HG02943 (cell line): ENCODE data around the gene RARRES1.

ENCODE experiments used
- ATAC-seq: cut with Tn5 transposase; IDR thresholded peaks from one replicate; pipeline ENCODE4 v1.9.1; 2021; ENCODE audit warnings: mild to moderate bottlenecking, low read depth, moderate library complexity; ENCODE audit not compliant: unreplicated experiment

RARRES1 gene

DNA sequence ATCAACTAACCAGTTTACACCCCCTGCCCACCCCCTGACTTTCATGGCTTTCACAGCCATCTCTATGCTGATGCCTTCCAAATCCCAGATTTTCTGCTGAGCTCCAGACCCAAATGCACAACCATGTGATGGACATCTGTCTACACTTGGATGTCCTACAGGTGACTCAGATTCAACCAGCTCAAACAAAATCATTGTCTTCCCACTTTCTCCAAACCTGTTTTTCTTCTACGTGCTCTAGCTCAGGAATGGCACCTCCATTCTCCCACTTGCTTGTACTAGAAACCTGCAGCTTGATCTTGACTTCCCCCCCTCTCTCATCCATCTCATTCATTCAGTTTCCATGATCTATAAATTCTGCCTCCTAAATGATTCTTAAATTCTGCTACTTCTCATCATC, 34.1 kb upstream of the RARRES1 start:
- no peak for ATAC-seq

DNA sequence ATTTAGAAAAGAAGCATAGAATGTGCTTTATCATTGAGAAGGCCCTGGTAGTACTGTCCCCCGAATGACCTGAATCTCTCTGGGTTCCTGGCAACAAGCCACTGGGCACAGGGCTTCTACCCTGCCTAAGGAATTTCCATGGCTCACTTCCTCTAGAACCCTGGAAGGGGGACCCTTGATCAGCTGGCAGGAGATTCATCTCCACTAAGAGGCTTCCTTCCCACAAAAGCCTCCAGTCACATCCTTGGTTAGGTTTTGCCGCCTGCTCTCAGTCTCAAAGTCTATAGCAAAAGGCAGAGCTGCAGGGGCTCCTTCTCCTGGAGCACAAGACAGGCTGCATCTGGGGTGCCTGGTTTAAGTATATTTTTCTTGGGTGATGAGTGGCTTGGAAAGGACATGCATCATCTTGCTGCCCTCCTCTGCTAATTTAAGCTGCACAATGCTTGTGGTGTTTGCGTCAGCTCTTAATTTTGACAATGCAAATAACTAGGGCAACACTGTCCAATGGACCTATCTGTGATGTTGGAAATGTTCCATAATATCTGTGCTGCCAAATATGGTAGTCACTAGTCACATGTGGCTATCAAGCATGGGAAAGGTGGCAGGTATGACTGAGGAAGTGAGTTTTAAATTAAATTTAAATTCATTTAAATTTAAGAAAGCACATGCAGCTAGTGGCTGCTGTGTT, 33.4 kb upstream of the RARRES1 start:
- ATAC-seq, result no peak

DNA sequence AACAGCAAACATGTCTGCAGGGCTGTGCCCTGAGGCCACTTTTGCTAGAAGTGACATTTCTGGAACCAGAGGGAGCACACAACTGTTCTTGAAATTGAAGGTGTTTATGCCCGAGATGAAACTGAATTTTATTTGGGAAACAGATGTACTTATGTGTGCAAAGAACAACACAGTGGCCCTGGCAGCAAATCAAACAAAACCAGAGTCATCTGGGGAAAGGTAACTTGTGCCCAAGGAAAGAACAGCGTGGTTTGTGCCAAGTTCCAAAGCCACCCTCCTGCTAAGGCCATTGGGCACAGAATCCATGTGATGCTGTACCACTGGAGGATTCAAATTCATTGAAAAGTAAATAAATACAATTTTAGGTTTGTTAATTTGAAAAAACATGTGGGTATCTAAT, 31.2 kb upstream of the RARRES1 start:
- ATAC-seq, result no peak

DNA sequence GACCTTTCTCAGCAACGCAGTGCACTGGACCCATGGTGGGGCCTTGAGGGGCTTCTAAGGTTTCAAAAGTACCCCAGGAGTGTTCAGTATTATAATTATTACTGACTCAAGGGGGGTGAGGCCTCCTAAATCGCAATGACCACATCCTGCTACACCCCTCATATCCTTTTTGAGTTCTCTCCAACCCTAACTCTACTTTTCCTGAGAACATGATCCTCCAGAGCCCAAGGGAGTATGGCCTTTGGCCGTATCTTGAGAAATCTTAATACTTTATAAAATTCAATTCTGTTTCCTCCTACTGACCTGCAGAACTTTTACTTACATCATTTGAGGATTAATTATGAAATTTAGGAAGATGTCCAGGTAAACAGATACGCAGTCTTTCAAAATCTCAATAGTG, 30.4 kb upstream of the RARRES1 start:
- ATAC-seq, result no peak

DNA sequence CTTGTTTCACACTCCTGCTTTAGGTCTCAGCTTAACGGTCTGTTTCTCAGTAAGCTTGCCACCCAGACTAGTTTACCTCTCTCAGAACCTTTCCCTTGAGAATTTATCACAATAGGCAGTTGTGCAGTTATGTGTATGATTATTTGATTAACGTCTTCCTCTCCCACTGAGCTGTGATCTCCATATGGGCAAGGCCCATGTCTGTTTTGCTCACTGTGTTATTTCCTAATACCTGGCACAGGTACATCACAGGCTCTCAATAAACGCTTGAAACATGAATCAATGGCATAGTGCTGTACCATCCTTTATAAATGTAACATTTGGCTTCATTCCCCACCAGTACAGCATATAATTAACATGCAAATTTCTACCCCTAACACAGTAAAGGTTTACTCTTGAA, 29.1 kb upstream of the RARRES1 start:
- ATAC-seq, result no peak

DNA sequence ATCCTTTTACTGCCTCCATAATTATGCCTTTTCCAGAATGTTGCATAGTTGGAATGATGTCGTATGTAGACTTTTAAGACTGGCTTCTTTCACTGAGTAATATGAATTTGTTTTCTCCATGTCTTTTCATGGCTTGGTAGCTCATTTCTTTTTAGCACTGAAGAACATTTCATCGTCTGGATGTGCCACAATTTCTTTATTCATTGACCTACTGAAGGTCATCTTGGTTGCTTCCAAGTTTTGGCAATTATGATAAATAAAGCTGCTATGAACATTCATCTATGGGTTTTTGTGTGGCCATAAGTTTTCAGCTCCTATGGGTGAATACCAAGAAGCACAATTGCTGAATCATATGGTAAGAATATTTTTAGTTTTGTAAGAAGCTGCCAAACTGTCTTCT, 23.2 kb upstream of the RARRES1 start:
- no peak for ATAC-seq

DNA sequence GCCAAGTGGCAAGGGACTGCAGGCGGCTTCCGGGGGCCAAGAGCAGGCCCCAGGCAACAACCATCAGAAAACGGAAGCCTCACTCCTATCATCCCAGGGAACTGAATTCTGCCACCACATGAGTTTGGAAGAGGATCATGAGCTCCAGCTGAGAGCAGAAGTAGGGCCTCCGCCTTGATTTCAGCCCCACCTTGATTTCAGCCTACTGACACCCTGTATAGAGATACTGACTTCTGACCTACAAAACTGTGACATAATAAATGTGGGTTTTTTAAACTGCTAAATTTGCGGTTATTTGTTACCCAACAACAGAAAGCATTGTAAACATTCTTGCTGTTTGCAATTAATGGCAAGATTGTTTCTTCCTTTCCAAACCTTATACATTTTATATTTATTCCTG, 21.6 kb upstream of the RARRES1 start:
- no peak for ATAC-seq

DNA sequence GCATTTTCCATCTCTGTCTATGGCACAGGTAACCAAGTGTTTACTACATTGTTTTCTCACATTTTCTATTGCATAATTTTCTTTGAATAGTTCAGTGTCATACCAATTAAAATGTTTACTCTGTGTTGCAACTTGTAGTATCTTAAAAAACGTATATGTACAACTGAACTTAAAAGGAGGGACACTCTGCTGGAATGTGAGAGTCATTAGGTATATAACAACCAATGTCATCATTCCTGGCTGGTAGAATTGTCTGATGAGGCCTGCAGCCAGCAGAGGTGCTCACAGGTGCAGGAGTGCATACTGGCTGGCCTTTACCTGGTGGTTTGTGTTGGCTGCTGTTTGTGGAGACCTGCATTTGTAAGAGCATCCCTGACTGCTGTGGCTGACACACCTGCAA, 19.1 kb upstream of the RARRES1 start:
- no peak for ATAC-seq

DNA sequence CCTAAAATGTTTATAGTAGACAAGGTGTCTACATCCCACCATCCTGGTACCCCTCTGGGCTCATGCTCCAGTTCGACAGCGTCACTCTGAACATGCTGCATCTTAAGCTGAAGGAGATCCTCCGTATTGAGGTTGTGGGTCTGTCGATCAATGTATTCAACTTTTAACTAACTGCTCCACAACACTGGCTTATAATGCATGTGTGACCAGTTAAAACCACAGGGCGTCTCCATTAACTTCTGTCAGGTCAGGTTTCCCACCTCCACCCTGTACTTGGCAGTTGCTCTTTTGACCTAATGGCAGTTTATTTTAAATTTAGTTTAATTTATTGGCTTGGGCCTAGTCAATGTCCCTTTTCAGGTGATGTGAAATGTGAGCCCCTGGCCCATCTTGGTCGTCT, 17.8 kb upstream of the RARRES1 start:
- ATAC-seq, result no peak

DNA sequence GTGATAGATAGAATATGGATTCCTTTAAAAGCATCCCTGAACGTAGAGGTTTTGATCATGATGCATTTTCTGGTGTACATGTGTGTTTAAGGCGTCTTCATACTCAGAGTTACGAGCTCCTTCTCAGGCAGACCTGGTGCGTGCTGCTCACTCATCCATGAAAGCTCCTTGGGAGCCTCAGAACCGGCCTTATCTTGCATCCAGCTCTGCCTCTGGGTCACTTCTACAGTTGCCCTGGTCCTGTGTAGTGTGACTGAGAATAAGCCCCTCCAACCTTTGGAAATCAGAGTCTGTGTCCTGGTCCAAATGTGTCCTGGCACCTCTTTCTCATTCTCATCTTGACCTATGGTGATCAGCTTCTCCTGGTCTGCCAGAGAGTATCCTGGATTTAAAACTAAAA, 17.3 kb upstream of the RARRES1 start:
- no peak for ATAC-seq

DNA sequence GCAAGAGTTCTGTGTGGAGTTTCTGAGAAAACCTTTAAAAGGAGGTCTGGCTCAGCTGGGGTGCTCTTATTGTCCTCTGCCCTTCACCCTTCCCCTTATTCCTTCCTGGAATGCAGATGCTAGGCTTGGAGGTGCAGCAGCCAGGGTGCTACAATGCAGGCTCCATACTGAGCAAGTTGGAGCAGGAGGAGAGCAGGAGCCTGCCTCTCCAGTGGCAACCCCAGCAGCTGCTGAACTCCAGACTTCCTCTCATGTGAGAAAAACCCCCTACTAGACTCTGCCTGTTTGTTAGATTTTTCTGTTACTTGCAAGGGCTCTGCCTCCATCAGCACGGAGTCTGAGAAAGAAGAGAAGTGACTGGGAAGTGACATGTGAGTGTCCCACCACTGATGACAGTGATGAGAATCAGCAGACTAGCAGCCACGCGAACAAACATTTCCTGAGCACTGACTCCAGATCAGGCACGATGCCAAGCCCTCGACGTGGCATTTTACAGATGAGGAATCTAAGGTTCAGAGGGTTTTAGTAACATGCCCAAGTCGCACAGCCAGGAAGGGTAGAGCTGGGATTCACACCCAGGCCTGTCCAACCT, 16.1 kb upstream of the RARRES1 start:
- ATAC-seq, result no peak

DNA sequence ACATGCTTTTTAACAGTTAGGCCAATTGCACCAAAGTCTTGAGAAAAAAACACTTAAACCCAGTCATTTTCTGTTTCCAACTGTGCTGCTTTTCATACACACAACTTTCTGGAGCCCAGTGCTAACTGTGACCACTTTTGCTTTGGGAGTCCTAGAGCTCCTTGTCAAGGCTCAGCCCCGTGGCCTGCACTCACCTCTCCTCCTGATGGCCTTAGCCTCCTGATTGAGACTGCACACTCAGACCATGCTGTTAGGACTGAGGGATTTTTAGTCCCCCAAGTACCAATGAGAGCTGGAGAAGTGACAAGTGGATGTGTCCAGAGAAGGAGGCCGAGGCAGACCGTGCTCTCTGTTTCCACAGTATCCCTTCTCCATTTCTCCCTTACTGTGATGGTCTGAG, 15.2 kb upstream of the RARRES1 start:
- no peak for ATAC-seq

DNA sequence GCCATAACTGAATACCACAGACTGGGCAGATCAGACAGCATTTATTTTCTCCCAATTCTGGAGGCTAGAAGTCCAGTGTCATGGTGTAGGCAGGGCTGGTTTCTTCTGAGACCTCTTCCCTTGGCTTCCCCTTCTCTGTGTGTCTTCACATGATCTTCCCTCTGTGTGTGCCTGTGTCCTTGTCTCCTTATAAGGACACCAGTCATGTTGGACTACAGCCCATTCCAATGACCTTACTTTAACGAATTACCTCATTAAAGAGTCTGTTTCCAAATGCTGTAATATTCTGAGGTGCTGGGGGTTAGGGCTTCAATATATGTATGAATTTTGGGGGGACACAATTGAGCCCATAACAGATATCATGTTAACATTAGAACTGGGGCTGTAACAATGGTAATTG, 13.3 kb upstream of the RARRES1 start:
- no peak for ATAC-seq

DNA sequence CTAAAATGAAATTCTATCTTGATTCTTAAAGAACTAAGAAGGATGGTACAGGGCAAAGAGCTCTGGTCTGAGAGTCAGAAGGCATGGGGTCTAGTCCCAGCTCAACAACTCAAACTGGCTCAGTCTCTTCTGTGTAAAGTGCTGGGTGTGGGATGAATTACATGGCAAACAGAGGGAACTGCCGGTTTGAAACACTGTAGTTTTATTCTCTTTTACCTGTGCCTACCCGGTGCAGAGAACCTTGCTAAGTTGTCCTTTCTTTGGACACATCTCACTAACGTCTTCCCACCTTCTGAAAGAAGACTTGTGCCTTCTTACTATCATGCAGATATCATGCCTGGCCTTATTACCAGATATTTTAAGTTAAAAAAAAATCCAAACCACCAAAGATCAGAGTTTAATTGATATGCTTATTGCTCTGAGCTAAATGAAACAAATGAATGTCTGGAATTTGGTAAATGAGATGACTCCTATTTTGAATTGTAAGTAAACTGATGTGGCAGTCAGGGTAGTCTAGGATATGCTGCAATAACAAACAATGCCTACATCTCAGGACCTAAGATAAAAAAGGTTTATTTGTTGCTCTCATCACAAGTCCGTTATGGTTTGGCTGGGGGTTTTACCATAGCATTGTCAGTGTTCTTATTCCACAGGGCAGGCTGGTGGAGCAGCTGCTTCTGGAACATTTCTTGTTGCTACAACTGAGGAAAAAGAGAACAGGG, 12.5 kb upstream of the RARRES1 start:
- no peak for ATAC-seq

DNA sequence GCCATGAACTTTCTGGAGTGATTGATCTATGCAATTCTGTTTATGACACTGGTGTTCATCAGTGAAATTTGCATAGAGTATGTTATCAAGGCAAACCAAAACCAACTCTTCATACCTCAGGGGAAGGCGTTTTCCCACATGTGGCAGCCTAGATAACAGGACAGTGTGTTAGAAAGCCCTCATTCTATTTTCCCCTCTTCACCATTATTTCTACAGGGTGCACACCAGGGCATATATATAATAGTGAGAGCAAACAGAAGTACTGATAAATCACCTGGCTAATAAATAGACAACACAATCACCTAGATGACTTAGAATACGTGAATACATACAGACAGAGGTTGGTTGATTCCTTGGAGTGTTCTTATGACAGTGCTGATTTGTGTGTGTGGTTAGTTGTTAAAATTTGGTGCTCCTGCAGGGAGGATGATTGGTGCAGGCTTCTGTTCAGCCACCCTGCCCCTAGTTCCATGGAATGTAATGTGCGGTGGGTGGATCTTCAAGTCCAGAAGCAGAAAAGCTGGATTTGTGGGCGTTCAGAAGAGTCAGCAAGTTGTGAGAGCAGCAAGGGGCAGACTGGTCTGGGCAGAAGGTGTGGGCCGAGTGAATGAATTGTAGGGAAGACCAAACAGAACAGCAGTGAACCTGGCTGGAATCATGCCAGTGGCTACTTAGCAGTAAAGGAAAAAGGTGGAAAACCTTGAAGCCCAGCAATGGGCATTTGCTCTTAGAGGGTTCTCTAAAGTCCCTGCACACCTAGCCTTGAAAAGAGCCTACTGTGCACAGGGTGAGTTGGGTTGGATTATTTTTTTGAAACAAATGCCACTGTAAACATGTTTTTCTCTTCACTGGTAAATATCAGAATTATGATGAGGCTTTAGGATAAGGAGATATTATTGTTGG, 11.7 kb upstream of the RARRES1 start:
- ATAC-seq, result no peak

DNA sequence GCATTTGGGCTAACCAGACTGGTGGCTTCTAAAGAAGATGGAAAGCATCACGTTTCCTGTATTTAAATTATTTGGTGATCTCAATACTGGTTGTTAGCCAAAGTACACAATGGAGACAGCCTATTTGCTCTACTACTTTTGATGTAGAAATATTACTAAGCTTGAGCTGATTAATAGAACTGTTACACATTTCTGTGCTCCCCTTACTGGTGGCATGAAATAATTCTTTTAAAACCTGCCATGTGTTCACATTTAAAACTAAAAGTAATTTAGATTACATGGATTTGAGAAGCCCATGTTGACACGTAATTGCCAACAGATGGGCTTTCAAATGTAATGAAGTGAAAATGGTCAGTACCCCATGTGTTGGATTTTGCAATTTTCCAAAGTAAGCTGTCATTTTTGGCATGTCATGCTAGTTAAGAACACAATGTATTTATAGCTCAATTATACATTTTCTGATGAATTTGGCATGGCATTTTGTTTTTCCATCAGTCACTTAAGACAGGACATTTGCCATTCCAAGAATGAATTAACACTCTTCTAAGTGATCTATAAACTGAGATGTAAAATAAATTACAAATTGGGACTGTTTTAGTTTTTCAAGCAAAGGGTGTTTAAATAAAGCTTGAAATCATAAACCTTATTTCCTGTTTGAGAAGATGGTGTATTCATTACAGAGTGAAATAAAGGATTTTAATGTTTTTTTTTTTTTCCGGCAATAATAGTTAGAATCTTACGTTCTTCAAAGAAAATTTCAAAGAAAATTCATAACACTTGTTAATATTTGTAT, 10.8 kb upstream of the RARRES1 start:
- ATAC-seq, result no peak

DNA sequence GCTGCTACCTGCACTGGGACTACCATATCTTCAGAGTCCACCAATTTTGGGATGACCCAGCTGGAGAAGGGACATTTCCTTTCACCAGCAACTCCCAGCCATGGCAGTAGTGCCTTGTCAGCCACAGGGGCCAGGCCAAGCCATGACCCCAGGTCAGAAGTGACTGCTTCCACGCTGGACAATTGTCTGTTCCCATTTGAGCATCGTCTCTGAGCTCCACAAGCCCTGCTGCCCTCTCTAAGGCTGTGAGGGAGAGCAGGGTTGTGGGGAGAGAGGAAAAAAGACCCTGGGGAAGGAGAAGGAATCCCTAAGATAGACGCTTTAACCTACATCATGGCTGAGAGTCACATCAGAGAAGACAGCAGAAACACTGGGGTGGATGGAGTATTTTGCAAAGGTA, 7.4 kb upstream of the RARRES1 start:
- no peak for ATAC-seq

DNA sequence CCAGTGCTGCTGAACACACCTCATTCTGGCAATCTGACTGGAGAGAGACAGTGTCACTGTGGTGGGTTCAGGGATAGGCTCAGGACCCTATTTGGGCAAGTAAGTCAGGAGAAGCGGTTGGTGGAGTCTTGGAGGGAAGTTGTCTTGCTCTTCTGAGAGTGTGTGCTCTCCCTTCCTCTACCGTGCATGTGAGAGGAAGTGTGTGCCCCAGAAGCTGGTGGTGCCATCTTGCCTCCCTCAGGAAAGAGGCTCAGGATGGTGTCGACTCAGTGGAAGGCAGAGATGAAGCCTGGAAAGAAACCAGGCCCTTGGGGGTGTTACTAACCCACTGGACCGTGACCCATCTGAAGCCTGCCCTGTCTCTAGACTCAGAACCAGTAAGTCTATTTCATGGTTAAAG, 6.8 kb upstream of the RARRES1 start:
- ATAC-seq, result no peak

DNA sequence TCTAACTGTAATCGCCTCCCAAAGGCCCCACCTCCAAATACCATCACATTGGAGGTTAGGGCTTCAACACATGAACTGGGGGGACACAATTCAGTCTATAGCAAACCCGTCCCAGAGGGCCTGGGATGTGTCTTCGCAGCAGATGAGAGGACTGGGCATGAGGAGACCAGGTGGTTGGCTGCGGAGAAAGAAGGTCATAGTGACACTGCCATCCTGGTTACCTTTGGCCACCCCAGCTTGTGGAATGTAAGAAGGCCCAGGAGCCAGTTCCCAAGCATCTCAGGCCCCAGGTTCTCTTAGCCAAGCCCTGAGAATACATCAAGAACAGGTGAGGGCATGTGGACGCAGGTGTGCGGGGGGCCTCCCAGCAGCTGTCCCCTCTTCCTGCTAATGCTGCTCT, 6.4 kb upstream of the RARRES1 start:
- no peak for ATAC-seq

DNA sequence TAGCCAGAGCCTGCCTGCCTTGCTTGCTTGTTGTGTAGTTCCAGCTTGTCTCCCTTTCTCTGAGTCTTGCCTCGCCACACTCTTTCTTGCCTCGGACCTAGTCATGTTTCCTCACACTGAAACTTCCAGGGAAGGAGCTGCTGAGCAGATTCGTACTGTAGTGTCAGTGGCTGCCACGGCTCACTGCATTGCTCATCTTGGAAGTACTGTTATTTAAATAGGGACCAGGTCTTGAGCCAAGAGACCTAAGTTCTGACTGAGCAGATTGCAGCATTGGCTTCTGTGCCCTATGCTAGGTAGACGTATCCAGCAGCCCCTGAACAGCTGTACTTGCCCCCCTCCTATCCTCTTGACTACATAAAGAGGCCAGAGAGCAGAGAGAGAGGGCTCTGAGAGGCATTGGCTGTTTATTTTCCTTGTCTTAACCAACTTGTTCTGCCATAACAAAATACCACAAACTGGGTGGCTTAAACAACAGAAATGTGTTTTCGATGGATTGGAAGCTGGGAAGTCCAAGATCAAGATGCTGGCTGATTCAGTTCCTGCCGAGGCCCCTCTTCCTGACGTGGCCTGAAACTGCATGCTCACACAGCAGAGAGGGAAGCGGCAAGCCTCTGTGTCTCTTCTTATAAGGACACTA, 5.8 kb upstream of the RARRES1 start:
- ATAC-seq, result no peak
